Measurements from ENCODE around the gene IQCH. TPM values are rescaled to one million over a fixed set of nuclear protein-coding genes. Genes with fewer than 3 reads are reported as not detected.

Gene IQCH
- total RNA-seq, 1 experiment from 2014 or later, result 1.1 TPM

DNA sequence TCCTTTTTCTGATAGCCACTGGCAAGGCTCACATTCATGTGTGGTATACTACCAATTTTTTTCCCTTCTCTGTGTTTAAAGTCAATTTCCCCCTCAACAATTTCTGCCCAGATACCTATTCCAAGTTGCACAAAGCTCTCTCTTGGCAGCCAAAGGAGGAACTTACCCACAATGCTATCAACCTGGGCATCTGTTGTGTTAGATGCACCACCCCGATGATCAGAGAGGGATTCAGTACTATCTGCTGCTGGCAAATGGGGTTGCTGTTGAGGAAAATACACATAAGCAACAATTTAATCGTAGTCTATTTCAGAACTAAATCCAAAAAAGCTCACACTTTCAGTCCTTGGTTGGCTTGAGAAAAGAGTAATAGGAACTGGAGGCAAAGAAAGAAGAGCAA, 46.2 kb upstream of the IQCH start:
- Mint-ChIP-seq H3K4me3 (no peak overlapping the region), H3K4me1 (no peaks in the 10 kb centered on the region), H3K27me3 (ENCODE audit: low read depth) (no peaks in the 10 kb centered on the region), H3K36me3 (ENCODE audit: insufficient read depth in 1 of 3, low read depth in 3 of 3) (peaks cover 1 to 24% (median 6%) of the 10 kb centered on the region in 3 experiments; a peak in 3 of 7 replicates), H3K9me3 (no peaks in the 10 kb centered on the region), H3K27ac (no peak overlapping the region; a peak in 1 of 7 replicates)
- H3K4me2 ChIP-seq (ENCODE audit: insufficient read depth, insufficient read length, low read length), result no peak overlapping the region
- no peaks in the 10 kb centered on the region for H3K79me2 ChIP-seq (ENCODE audit: insufficient read depth, low read length)
- H3K27ac ChIP-seq (ENCODE audit: insufficient read length, low read depth, low read length), result no peak overlapping the region
- H3K9me3 ChIP-seq (ENCODE audit: control insufficient read depth, low read depth, low read length), result no peaks in the 10 kb centered on the region
- H3K18ac ChIP-seq (ENCODE audit: insufficient read length, low read depth, low read length), result no peak overlapping the region
- H3K56ac ChIP-seq (ENCODE audit: insufficient read length, low read depth, low read length), result no peak overlapping the region
- H2BK20ac ChIP-seq (ENCODE audit: low read depth, low read length, poor library complexity, severe bottlenecking), result no peak overlapping the region
- H4K91ac ChIP-seq (ENCODE audit: insufficient read length, low read depth, low read length), result no peak overlapping the region
- H3K4me1 ChIP-seq (ENCODE audit: insufficient read depth, low read length), result no peaks in the 10 kb centered on the region
- H3K14ac ChIP-seq (ENCODE audit: insufficient read depth, low read length), result no peak overlapping the region
- no peak overlapping the region for H2BK120ac ChIP-seq (ENCODE audit: low read depth, low read length, poor library complexity, severe bottlenecking)
- H4K8ac ChIP-seq (replicated peaks; ENCODE audit: insufficient read length, low read depth, low read length), result no peak overlapping the region
- H2BK15ac ChIP-seq (ENCODE audit: low read depth, low read length), result no peak overlapping the region
- H3T11ph ChIP-seq (ENCODE audit: low read length), result no peak overlapping the region
- H2BK12ac ChIP-seq (ENCODE audit: insufficient read length, low read depth, low read length), result no peak overlapping the region
- DNase-seq, result no peak
- no peaks in the 10 kb centered on the region for H4K20me1 ChIP-seq (ENCODE audit: control insufficient read depth, insufficient read depth, insufficient read length)
- TF ChIP-seq CTCF (conservative IDR thresholded peaks at IDR 0.05), result no peak
- no peak overlapping the region for H2AFZ ChIP-seq (ENCODE audit: low read length)
- WGBS (ENCODE audit: extremely low coverage, insufficient read length, low lambda C conversion rate), result no CpG with 5 or more reads among the region's 2 CpGs
- no peak overlapping the region for H2AK5ac ChIP-seq (ENCODE audit: insufficient read length, low read length)
- H3K23ac ChIP-seq (ENCODE audit: insufficient read length, low read depth, low read length), result no peak overlapping the region
- H4K5ac ChIP-seq (ENCODE audit: insufficient read length, low read depth, low read length), result no peak overlapping the region
- H3K9ac ChIP-seq (ENCODE audit: extremely low read depth, insufficient read length, low read length), result no peak overlapping the region
- no peak overlapping the region for H3K4ac ChIP-seq (ENCODE audit: low read depth, low read length)
- H2BK5ac ChIP-seq (ENCODE audit: insufficient read length, low read length), result no peak overlapping the region
- no peaks in the 10 kb centered on the region for H3K27me3 ChIP-seq (ENCODE audit: insufficient read depth, low read length)
- no peaks in the 10 kb centered on the region for H3K79me1 ChIP-seq (ENCODE audit: insufficient read depth, low read depth, low read length, poor library complexity, severe bottlenecking)
- H3K23me2 ChIP-seq (ENCODE audit: insufficient read length, low read depth, low read length, poor library complexity, severe bottlenecking), result no peaks in the 10 kb centered on the region

All from H9 (cell line).